ENCODE results near the gene METTL8. TPM values are rescaled to one million over a fixed set of nuclear protein-coding genes. Genes with fewer than 3 reads are reported as not detected.

METTL8 gene
- total RNA-seq, 2 experiments from 2014 or later = 43.4 to 44.8 TPM

DNA sequence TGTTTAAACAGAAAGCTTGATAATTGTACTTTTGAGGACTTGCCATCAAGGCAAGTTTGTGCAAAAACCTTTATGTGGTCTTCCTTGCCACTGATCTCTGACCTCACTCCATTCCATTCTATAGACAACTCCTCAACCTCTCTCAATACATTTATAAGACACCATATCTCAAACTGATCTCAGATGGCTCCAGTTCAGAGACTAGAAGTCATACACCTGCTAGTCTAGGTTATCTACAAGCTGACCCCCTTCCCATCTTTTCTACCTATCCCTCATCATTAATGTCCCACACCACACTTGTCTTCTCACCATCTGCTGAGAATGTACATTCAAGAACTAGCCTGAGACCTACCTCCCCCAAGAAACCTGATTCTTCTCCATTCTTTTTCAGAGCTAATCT lies 113.1 kb downstream of the METTL8 start:
- Mint-ChIP-seq H3K27me3 (no peaks in the 10 kb centered on the region), H3K36me3 (ENCODE audit: low read depth) (peaks cover 51% of the 10 kb centered on the region), H3K27ac (peak overlapping the region; percentile 96), H3K9me3 (no peaks in the 10 kb centered on the region), H3K4me3 (no peak overlapping the region), H3K4me1 (ENCODE audit: low read depth) (peaks cover 48% of the 10 kb centered on the region)
- TF ChIP-seq, protein P1, sequence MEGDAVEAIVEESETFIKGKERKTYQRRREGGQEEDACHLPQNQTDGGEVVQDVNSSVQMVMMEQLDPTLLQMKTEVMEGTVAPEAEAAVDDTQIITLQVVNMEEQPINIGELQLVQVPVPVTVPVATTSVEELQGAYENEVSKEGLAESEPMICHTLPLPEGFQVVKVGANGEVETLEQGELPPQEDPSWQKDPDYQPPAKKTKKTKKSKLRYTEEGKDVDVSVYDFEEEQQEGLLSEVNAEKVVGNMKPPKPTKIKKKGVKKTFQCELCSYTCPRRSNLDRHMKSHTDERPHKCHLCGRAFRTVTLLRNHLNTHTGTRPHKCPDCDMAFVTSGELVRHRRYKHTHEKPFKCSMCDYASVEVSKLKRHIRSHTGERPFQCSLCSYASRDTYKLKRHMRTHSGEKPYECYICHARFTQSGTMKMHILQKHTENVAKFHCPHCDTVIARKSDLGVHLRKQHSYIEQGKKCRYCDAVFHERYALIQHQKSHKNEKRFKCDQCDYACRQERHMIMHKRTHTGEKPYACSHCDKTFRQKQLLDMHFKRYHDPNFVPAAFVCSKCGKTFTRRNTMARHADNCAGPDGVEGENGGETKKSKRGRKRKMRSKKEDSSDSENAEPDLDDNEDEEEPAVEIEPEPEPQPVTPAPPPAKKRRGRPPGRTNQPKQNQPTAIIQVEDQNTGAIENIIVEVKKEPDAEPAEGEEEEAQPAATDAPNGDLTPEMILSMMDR (IDR thresholded peaks at IDR 0.05) = no peak
- CTCF ChIA-PET = interaction anchor here (1.0 to 2.2 kb wide), 2 partner anchors 13 to 95 kb away, joined by 3 to 10 read pairs; no protein-coding TSS in a partner anchor
- DNase-seq = no peak
- intact Hi-C loops (cut with micrococcal nuclease) = loop anchor here (10.0 kb wide), 1 partner anchor 94 kb away; no protein-coding TSS in a partner anchor
- POLR2A ChIA-PET = interaction anchor here (1.2 kb wide), 1 partner anchor 90 kb away, joined by 3 read pairs; no protein-coding TSS in a partner anchor
- no peak for ATAC-seq

DNA sequence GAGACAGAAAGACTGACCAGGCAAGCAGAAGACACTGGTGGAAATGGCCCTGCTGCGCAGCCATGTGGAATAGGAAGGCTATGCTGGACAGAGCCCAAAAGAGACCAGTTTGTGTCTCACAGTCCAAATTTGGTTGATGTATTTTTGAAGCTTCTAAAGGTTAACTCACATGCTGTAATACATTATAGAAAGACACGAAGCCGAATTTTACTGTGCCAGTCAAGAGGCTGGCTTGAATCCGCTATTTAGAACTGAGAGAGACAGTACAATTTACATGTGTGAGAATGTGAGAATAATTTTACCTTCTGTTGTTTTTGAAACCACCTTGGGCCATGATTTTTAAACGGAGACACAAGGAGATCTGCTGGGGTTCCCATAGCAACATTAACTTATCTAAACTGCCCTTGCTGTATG lies 113.6 kb downstream of the METTL8 start:
- no peak for ATAC-seq
- peak overlapping the region; percentile 96 for H3K27ac Mint-ChIP-seq
- intact Hi-C loops (cut with micrococcal nuclease) = loop anchor here (10.0 kb wide), 1 partner anchor 95 kb away; no protein-coding TSS in a partner anchor
- no peaks in the 10 kb centered on the region for H3K27me3 Mint-ChIP-seq
- H3K36me3 Mint-ChIP-seq (ENCODE audit: low read depth) = peaks cover 50% of the 10 kb centered on the region
- DNase-seq = no peak
- CTCF ChIA-PET = interaction anchor here (0.8 to 2.6 kb wide), 4 partner anchors 8 to 96 kb away, joined by 3 to 10 read pairs (median 7); no protein-coding TSS in a partner anchor
- POLR2A ChIA-PET = interaction anchor here (1.2 kb wide), 2 partner anchors 91 to 161 kb away, joined by 3 read pairs; no protein-coding TSS in a partner anchor
- H3K4me3 Mint-ChIP-seq = peak overlapping the region; percentile 53
- no peaks in the 10 kb centered on the region for H3K9me3 Mint-ChIP-seq
- TF ChIP-seq, protein P1 (IDR thresholded peaks at IDR 0.05) = no peak
- H3K4me1 Mint-ChIP-seq (ENCODE audit: low read depth) = peaks cover 45% of the 10 kb centered on the region

DNA sequence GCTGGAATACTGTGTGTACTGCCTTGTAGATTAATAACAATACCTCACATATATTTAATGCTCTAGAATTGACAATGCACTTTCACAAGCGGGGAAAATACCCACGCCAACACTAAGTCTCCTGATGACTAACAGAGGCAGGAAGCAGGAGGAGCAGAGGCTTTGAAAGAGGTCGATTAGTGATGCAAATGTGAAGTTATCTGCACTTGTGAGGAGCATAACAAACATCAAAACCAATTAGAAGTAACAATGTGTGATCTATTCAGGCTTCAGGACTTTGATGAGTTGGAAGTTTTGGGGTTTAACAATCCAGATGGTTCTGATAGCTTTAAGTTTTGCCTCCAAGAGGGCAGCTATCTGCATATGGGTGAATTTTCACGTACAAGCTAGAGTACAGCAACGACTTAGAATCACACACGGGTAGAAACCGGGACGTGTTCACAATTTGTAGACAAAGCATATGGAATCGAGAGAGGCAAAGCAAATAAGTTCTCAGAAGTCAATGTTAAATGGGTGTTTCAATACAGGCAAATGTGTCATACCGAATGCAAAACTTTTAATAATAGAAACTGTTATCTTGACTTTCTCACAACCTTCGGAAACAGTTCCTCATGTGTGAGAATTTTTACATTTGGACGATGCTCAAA lies 114.5 kb downstream of the METTL8 start:
- ChIA-PET CTCF (interaction anchor here (0.8 to 2.6 kb wide), 5 partner anchors 9 to 390 kb away, joined by 3 to 10 read pairs (median 4); partner anchors contain the start of gene GORASP2), POLR2A (interaction anchor here (1.2 to 1.7 kb wide), 3 partner anchors 115 to 160 kb away, joined by 3 to 8 read pairs (median 3); partner anchors contain the start of genes DCAF17 and METTL8)
- ATAC-seq (peak; percentile 88), DNase-seq (peak; percentile 78)
- H3K27ac Mint-ChIP-seq = peak overlapping the region; percentile 96
- TF ChIP-seq, protein P1 (IDR thresholded peaks at IDR 0.05) = no peak
- peaks cover 46% of the 10 kb centered on the region for H3K36me3 Mint-ChIP-seq (ENCODE audit: low read depth)
- H3K4me3 Mint-ChIP-seq = peak overlapping the region; percentile 53
- H3K4me1 Mint-ChIP-seq (ENCODE audit: low read depth) = peaks cover 43% of the 10 kb centered on the region
- intact Hi-C loops (cut with micrococcal nuclease) = loop anchor here (1.0 to 5.0 kb wide), 2 partner anchors 59 to 157 kb away; partner anchors contain the start of gene TLK1
- H3K27me3 Mint-ChIP-seq = no peaks in the 10 kb centered on the region
- H3K9me3 Mint-ChIP-seq = no peaks in the 10 kb centered on the region

DNA sequence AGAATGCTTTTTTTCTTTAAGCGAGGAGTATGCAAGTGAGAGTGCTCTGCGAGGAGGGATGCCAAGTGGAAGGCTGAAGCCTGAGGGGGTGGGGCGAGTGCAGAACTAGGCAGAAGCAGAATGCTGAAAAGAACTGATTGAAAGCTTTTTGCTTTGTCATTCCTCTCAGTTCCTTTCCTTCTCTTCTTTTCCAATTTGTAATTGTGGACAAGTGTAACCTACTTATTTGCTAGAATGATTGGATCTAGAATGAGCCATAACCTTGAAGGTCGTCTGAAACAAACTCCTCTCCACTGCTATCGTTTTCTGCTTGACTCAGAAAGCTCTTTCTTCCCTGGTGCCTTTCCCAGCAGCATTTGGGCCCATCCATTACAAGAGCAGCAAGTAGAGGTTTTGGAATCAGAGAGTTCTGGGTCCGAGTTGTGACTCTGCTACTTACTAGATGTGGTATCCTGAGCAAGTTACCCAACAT lies 115.3 kb downstream of the METTL8 start:
- H3K9me3 Mint-ChIP-seq = peaks cover 4% of the 10 kb centered on the region
- peak overlapping the region; percentile 96 for H3K27ac Mint-ChIP-seq
- ChIA-PET POLR2A (interaction anchor here (0.8 to 1.7 kb wide), 4 partner anchors 102 to 160 kb away, joined by 3 to 8 read pairs (median 4); partner anchors contain the start of genes DCAF17 and METTL8), CTCF (interaction anchor here (0.6 to 2.6 kb wide), 7 partner anchors 9 to 390 kb away, joined by 3 to 10 read pairs (median 3); partner anchors contain the start of gene GORASP2)
- DNase-seq (no peak), ATAC-seq (peak; percentile 8)
- intact Hi-C loops (cut with micrococcal nuclease) = loop anchor here (5.0 kb wide), 1 partner anchor 156 kb away; the partner anchor contains the start of gene TLK1
- H3K4me1 Mint-ChIP-seq (ENCODE audit: low read depth) = peaks cover 44% of the 10 kb centered on the region
- H3K27me3 Mint-ChIP-seq = no peaks in the 10 kb centered on the region
- H3K36me3 Mint-ChIP-seq (ENCODE audit: low read depth) = peaks cover 44% of the 10 kb centered on the region
- TF ChIP-seq, protein P1 (IDR thresholded peaks at IDR 0.05) = no peak
- H3K4me3 Mint-ChIP-seq = peak overlapping the region; percentile 53
